Femur (tissue), 1 donor: ENCODE results near the gene ZNF322.
A peak's percentile ranks its signal among the peaks of the same experiment; 100 is the strongest.

ENCODE experiments used
- DNase-seq: peaks from one replicate; pipeline ENCODE4 v3.0.0-alpha.2; 2017

Gene ZNF322

DNA sequence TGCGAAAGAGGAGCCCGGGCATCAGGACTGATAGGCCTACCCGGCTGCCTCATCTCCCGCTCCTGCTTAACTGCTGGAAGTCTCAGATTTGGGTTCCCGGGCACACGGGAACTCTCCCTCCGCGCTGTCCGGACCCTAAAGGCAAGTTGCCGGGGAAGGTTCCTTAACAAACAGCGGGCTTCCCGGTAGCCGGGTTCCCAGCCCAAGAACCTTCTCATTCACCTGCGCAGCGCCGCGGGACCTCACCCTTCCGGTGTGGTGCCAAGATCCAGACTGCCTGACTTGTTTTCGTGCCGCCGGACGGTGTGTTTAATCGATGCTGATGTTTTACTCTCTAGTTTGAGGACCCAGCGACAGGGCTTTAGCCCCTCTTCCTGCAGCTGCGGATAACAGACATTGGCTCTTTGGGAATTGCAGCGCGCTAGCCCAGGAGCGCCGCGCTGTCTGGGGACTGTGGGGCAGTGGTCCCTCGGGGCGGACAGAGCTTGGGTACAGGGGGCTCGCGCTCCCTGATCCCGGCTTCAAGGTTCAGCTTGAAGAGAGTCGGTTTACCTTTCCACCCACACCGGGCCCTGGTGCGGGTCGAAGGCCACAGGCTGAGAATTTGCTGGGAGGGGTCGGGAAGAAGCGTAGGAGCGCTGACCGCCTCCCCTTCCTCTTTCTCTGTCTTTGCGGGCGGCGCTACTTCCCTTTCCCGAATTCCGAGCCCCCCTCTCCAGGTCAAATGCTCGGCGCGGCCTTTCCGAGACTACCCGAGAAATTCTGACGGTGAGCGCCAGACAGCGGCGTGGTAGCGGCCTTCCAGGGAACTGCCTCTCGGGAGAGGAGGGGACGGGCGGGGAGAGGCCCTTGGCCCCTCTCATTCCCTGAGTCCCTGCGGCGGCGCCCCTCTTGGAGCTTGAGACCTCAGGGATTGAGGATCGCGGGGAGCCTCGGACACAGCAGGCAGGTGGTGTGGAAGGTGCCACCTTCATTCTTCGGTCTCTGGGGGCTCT is 45.6 kb downstream of the ZNF322 start:
- DNase-seq, result no peak

DNA sequence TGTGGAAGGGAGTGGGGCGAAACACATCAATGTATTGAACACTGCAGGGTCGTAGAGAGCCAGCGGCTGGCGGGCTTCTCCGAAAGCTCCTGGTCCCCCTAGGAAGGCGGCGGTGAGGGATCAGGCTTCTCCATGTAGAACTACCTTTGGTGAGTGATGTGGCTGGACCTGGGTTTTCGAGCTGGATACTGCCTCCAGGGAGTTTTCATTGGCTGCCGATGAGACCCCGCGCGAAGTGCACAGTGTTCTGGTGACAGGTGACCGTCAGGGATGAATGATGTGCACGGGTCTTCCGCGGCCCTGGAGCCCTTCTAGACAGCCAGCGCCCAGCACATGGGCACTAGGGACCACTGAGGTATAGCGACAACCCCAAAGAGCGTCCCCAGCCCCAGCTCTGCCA is 46.3 kb downstream of the ZNF322 start:
- DNase-seq, result no peak

DNA sequence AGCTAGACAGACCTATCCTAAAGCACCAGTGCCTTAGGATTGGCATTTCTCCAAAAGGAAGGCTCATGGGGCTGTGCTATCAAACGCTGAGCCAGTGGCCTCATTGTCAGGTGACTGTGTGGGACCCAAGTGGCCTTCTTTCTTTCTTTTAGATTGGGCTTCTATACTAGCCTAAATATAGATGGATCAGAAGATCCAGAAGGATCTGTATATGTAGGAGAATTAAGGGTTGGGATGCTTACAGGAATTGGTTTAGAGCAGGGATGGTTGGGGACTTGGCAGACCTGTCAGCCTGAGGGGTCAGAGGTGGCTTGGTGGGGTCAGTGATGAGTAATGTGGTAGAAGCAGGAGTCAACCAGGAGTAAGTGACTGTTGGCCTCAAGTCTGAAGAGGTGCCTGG is 47.9 kb downstream of the ZNF322 start:
- no peak for DNase-seq

DNA sequence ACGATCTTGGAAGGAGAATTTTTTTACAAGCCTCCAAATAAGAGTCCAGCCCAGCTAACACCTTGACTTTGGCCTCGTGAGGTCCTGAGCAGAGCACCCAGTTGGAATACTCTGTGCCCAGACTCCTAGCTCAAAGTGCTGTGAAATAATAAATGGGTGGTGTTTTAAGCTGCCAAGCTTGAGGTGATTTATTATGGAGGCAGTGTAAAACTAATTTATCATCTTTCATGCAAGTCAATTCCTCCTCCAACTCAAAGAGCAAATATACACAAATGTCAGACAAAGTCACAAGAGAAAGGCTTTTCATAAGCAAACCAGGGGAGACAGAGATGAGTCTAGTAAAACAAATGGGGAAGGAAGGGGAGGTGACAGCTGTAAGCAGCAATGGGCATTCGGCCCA is 50.1 kb downstream of the ZNF322 start:
- no peak for DNase-seq

DNA sequence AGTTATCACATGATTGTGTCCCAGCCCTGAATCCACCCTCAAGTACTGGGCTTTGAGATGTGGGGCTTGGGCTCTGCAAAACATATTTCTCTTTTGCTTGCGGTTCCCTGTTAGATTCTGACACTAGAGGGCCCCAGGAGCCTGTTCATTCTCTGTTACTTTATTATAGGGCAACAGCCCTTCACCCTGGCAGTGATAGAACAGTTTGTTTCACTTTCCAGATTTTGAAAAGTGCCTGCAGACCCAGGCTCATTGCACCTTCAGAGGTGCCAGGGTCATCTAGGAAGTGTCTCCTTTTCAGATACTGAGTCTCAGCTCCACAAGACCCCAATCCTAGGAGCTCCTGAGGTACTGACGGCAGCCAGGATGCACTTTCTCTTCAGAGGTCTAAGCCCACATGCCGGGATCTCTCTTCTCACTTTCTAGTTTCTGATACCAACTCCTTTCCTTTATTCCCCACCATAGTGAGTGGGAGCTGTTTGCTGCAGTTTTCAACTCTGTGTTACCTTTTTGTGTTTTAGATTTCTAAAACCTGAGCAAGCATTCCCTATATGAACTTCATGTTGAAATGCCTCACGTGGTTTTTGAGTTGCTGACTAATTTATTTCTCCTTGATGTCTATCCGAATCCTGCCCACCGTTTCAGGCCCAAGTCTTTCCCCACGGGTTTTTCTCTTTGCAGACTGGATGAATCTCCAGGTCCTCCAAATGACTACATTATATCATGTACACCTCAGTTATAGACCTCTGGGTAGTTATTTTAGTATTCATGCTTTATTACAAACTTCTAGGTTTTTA is 51.9 kb downstream of the ZNF322 start:
- DNase-seq, result peak; percentile 52

DNA sequence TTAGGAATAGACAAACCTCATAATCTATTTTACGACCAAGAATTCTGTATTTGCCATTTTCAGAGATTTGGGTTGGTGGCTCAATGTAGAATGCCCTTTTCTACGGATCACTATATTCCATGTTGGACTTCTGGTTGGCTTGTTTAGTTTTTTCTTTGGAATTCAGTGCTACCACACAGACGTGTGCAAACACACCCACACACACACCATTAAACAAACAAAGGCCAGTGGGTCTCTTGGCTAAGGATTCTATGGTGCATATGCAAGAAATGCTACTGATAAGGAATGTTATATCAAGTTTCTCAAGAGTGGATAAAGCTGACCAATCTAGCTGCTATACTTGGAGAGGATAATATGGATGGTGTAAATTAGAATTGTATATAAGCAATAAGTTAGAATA is 54.7 kb downstream of the ZNF322 start:
- no peak for DNase-seq

DNA sequence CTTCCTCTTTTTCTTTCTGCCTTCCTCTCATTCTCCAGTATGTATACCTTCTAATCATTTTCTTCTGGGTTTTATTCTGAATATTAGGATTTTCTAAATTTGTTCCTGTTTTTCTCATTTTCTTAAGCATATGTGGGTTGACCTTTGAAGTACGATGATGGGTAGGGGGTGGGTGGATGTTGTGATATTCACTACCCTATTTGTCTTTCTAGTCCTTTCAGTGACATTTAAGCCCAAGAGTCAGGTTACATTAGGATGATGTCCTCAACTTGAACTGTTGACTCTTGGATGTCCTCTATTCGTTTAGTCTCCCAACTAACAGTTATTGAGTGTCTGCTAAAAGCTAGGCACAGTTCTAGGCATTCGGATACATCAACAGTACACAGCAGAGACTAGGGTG is 55.5 kb downstream of the ZNF322 start:
- no peak for DNase-seq

DNA sequence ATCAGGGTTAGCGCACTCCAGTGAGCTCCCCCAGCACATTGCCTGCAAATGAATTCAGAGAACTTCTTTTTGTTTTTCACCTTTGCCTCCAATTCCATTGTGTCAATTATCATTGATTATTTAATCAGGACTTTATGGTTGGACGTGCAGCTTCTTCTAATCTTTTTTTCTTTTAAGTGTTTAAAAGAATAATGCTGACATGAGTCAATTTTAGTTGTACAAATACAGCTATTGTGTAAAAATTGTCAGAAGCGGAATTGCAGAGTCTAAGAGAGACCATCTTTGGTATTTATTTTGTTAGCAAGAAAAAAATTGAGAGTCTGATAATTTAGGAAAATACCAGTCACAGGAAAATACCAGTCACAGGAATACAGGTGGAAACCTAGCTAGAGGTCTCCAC is 57.3 kb downstream of the ZNF322 start:
- no peak for DNase-seq

DNA sequence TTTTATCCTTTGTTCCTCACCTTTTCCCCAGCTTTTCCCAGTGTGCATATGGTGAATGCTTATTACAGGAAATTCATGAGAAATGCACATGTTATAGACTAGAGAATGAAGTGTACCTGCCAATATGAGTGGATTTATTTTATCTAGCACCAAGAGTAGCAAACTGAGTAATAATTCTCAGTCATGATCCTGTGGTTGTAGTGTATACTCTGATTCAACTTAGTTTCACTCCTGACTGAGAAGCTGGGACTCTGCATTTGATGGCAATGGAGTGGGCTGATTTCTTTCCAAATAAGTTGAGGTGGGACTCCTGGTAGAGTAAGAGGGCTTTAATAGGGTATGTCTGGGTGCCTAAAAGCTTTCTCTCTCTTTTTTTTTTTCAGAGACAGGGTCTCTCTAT is 58.8 kb downstream of the ZNF322 start:
- DNase-seq, result no peak

DNA sequence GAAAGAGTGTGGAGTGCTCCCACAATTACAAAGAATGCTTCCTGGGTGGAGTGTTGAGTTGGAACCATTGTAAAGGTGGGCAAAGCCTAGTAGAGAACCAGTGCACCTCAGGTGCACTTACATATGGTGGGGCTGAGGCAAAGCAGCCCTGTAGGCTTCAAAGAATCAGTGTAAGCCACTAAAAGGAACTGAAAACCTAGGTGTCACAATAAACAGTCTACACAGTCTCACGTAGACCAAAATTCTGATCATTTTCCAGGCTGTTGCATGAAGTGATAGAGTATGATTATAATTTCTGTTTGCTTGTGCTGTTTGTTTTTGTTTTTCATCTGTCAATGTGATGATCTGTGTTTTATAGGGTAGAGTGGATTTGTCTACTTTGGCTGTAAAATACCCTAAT is 60.0 kb downstream of the ZNF322 start:
- no peak for DNase-seq

DNA sequence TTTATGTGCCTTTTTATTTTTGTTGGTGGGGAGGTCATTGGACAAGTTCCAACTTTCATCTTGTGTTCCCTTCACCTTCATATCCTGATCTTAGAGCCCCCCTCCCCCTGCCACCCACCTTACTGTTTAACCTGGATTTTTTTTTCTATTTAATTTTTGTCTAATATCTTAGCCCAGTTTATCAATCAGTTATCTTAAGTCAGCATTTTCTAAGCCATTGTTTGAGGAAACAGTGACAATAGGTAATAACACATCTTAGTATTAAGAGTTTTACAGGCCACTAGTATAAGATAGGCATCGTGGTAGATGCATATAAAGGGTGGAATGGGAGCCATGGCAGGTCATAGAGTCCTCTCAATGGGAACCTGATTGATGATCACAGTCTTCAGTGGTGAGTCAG is 60.4 kb downstream of the ZNF322 start:
- DNase-seq, result no peak

DNA sequence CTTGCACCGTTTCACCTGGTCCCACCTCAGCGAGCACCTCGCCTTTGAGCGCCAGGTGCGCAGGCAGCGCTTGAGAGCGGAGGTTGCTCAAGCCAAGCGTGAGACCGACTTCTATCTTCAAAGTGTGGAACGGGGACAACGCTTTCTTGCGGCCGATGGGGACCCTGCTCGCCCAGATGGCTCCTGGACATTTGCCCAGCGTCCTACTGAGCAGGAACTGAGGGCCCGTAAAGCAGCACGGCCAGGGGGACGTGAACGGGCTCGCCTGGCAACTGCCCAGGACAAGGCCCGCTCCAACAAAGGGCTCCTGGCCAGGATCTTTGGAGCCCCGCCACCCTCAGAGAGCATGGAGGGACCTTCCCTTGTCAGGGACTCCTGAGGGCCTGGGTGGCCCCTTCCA is 61.3 kb downstream of the ZNF322 start:
- DNase-seq, result peak; percentile 33

DNA sequence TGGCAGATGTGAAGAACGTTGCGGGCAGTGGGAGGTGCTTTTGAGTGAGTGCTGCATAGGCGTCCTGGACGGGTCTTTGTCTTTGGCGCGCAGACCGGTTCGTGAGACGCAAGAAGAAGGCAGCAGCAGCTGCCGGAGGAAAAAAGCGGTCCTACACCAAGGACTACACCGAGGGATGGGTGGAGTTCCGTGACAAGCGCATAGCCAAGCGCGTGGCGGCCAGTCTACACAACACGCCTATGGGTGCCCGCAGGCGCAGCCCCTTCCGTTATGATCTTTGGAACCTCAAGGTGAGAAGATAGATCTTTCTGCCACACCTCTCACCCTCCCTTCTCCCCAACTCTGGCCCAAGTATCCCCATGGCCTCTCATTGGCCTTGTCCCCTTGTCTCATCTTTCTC is 61.7 kb downstream of the ZNF322 start:
- no peak for DNase-seq

DNA sequence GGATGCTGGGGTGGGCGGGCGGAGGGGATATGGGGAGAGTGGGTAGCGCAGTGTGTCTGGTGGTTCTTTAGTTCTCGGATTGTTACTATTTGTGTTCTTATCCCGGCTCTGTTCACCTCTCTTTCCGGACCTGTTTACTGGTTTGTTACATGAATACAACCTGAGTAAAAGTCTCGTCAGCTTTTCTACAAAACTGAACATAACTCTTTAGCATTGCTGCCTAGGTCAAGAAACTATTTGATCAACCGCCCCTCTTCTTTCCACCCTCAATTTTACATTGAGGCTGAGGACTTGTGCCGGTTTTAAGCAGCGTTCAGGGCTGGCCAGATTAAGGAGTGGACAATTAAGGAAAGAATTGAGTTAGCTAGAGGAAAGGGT is 62.2 kb downstream of the ZNF322 start:
- DNase-seq, result no peak

DNA sequence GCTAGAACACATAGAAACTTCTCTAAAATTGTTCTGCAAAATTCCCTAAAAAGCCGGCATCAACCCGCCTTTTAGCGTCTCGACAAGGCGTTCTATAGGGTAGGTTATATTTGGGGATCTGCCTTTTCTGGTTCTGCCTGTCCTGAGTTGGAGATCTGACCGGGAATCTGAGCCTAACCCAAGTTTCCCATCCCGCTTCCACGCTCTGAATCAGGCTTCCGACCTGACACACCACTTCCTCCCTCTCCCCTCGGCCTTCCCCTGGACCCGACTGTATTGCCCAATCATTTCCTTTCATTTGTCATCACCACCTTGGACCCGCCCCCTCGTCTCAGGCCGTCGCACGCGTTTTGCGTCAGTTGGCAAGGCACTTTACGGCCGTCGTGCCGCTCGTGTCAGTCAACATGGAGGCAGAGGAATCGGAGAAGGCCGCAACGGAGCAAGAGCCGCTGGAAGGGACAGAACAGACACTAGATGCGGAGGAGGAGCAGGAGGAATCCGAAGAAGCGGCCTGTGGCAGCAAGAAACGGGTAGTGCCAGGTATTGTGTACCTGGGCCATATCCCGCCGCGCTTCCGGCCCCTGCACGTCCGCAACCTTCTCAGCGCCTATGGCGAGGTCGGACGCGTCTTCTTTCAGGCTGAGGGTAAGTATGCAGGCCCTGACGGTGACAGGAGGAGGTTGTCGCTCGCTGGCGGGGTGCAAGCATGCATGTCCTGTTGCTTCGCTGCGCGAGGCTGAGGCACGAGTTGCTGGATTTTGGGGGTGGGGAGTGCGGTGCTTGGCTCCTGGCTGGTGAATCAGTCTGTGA is 62.8 kb downstream of the ZNF322 start, which contains the start of gene ABT1:
TSS of gene ABT1 (plus strand) at position 375 of the 810 bp plus-strand sequence. CDS start at position 405, 30 bp downstream.
- peak; percentile 99 for DNase-seq

DNA sequence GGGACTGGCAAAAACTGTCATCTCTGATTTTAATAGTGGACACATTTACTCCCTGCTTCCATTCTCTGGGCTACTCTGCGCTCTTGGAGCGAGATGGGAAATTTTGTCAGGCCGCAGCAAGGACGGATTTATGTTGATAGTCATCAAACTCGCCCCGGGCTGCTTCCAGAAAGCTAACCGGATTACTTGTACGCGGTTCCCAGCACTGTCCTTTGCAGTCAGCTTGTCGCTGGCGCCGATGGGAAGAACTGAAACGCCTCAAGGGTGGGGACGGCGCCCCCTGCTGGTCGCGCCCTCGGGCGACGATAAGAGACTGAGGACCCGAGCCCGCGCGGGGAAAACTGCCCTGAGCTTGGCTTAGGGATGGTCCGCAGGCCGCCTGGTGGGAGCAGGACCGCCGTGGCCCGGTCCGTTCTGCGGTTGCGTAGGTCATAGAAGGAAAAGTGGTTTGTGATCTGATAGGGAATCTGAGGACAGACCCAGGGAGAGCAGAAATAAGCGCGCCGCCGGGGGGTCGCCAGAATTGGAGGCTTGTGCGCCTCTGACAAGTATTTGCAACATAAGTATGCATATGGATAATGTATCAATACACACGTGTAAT is 63.8 kb downstream of the ZNF322 start:
- peak; percentile 93 for DNase-seq

DNA sequence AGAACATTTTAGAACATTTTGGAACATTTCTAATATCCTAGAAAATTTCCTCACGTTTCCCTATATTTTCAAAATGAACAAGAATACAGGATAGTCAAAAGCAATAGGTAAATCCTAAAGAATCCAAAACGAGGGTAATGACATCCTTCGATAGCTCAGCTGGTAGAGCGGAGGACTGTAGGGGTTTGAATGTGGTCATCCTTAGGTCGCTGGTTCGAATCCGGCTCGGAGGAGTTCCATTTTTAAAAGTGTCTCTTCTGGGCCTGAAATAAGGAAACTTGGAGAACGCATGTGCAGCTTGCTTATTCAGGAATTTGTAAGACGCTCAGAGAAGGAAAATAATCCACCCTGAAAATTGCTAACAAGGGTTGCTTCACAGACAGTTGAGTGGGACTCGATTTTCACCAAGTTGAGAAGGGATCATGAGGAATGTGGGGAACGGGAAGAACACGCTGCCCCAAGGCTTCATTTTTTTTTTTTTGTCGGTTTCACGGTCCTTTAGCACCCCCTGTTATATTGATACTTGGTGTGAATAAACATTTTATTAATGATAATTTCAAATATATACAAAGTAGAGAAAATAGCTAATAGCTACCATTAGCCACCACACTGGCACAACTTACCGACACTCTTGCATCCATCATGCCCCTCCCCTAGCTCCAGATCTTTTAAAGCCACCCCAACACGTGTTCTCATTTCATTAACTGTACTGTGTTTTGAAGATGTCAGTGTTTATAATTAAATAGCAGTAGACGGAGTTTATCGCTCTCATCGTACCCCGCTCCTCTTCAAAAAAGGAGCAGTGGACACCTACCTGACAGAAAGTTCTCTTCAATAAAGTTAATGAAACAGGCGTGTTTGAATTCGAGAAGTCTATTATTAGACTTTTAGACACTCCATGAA is 64.6 kb downstream of the ZNF322 start:
- DNase-seq, result no peak

DNA sequence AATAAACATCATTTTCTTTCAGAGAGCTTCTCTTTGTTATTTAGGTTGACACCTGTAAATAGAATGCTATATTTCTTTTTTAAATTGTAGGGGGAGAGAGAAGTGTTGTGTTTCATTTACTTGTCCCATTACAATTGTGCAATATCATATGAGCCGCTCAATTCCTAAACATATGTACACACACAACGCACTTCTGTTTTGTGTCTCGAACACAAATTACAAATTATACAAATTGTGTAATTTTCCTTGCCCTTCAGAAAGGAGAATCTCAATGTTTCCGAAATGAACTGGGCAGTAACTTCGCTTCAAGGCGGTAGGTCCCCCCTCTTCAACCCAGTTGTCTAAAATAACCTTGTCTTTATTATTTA is 65.4 kb downstream of the ZNF322 start:
- DNase-seq, result no peak

DNA sequence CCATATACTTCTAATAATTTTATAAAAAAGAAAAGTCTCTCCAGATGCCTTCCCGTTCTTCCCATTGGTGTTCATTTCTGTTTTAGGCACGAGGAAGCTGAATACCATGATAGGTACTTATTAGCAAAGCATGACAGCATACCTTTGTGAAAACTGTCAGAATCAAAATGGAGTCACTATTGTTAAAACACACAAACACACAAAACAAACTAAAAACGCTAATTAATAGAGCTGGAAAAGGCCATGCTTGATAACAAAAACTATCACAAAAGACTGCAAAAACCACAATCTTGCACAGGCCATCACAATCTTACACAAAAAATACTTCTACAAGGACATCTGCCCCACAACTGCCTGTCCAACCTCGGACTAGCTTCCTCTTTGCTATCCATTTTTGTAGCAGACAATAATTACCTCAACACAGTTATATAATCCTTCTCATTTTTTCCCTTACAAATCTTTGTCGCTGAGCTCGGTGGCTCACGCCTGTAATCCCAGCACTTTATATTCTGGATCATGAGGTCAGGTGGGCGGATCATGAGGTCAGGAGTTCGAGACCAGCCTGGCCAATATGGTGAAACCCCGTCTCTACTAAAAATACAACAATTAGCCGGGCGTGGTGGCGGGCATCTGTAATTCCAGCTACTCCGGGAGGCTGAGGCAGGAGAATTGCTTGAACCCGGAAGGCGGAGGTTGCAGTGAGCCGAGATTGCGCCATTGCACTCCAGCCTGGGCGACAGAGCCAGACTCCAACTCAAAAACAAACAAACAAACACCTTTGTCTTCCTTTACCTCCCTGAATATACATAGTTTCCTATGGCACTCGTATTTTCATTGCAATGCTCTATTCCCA is 66.0 kb downstream of the ZNF322 start:
- DNase-seq, result no peak

DNA sequence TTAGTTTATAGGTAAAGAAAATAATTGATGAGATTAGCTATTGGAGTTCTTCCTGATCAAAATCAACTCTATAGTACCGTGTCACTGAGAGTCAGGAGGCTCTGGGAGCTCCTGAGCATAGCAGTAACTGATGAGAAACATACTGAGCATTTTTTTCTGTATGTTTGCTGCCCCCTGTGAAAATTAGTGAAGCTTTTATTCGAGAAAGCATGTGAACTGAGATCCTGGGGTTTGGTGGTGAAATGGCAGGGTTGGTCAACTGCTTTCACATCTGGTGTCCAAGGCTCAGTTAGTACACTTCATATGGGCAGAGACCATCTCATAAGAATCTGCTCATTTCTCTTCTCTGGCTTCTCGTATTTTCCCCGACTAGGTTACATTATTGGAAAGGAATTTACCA is 66.9 kb downstream of the ZNF322 start:
- no peak for DNase-seq

DNA sequence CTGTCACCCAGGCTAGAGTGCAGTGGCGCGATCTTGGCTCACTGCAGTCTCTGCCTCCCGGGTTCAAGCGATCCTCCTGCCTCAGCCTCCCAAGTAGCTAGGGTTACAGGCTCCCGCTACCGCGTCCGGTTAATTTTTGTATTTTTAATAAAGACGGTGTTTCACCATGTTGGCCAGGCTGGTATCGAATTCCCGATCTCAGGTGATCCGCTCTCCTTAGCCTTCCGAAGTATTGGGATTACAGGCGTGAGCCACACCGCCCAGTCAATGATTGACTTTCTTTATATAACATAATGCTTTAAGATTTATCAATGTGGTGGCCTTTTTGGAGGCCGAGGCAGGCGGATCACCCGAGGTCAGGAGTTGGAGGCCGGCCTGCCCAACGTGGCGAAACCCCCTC is 70.6 kb downstream of the ZNF322 start:
- no peak for DNase-seq
